Suprapubic skin (tissue), 4 donors: ENCODE measurements around the gene ATF1.

Source experiments
- EP300 ChIP-seq: sonication (generic); formaldehyde crosslinking; IDR thresholded peaks from one replicate; pipeline ENCODE4 v1.6.1; 2017; ENCODE audit warnings: antibody characterized with exemption
- POLR2A ChIP-seq, 2 donors: fragments of 450-650 bp; IDR thresholded peaks; one replicate each; pipeline ENCODE4 v1.6.1; 2017; ENCODE audit warnings: antibody characterized with exemption in 2 of 2, mild to moderate bottlenecking in 2 of 2, moderate library complexity in 2 of 2
- POLR2AphosphoS5 ChIP-seq, 3 donors: sonication (generic); formaldehyde crosslinking; IDR thresholded peaks; one replicate each; pipeline ENCODE4 v1.6.1; 2017; ENCODE audit warnings: antibody characterized with exemption in 3 of 3
- TF ChIP-seq, protein P1 (sequence below), 2 donors: fragments of 200-600 bp in 1 of 2; fragments of 450-650 bp in 1 of 2; sonication (generic) in 1 of 2; IDR thresholded peaks; one replicate each; pipeline ENCODE4 v1.5.1; 2016 to 2019; ENCODE audit warnings: antibody characterized with exemption in 2 of 2, mild to moderate bottlenecking in 1 of 2, moderate library complexity in 1 of 2

DNA sequence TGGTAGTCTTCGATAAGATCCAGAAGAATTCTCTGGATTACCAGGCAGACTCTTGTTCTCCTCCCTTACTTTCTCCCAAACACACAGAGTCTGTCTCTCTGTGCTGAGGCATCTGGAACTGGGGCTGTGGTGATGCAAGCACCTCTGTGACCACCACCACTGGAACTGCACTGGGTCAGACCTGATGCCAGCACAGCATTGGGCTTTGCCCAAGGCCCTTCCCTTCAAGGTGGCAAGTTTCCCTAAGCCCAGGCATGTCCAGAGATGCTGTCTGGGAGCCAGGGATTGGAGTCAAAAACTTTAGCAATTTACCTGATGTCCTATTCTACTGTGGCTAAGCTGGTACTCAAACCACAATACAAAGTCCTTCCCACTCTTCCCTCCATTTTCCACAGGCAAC is 64.2 kb downstream of the ATF1 start:
- TF ChIP-seq POLR2A (IDR thresholded peaks at IDR 0.05) (no peak), POLR2AphosphoS5 (IDR thresholded peaks at IDR 0.05) (no peak), EP300 (no peak)
- TF ChIP-seq, protein P1, sequence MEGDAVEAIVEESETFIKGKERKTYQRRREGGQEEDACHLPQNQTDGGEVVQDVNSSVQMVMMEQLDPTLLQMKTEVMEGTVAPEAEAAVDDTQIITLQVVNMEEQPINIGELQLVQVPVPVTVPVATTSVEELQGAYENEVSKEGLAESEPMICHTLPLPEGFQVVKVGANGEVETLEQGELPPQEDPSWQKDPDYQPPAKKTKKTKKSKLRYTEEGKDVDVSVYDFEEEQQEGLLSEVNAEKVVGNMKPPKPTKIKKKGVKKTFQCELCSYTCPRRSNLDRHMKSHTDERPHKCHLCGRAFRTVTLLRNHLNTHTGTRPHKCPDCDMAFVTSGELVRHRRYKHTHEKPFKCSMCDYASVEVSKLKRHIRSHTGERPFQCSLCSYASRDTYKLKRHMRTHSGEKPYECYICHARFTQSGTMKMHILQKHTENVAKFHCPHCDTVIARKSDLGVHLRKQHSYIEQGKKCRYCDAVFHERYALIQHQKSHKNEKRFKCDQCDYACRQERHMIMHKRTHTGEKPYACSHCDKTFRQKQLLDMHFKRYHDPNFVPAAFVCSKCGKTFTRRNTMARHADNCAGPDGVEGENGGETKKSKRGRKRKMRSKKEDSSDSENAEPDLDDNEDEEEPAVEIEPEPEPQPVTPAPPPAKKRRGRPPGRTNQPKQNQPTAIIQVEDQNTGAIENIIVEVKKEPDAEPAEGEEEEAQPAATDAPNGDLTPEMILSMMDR (IDR thresholded peaks at IDR 0.05): no peak
